ENCODE measurements around the gene WWOX.

Gene WWOX

GRCh38 chr16:78368121-78369102, 269.0 kb downstream of the WWOX start:
- no peak for DNase-seq

DNA sequence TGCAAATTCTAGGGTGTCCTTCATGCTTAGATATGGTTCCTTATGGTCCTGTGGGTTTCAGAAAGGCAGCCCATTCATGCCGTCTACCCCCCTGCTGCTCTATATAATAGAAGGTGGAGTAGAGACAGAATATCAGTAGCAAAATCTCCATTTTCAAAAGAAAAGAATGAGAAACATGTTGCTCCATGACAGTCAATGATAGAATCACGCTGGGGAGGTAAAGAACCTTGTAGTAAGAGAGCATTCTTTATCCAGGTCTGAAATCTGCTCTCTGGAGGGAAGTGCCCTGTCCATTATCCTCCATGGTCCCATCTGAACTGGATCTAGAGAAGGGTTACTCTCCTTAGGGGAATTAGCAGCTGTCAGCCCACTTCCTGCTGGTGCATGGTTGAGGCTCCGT, 272.8 kb downstream of the WWOX start:
- DNase-seq, result no peak

- DNase-seq, result no peak
Observed at GRCh38 chr16:78375055-78375679, 275.7 kb downstream of the WWOX start.

DNA sequence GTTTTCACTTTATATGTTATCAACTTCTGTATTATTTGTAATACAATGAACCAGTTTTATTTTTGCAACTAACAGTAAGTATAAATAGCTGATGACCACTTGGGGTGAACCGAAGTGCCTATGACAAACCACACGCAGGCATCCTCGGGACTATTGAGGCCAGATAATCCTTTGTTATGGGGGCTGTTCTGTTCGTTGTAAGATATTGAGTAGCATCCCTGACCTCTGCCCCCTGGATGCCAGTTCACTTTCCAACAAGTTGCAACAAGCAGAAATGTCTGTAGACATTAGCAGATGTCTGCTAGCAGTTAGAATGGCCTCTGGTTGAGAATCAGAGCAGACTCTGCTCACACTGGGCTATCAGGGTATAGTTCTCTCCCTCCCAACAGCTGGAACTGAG, 277.0 kb downstream of the WWOX start:
- no peak for DNase-seq

DNA sequence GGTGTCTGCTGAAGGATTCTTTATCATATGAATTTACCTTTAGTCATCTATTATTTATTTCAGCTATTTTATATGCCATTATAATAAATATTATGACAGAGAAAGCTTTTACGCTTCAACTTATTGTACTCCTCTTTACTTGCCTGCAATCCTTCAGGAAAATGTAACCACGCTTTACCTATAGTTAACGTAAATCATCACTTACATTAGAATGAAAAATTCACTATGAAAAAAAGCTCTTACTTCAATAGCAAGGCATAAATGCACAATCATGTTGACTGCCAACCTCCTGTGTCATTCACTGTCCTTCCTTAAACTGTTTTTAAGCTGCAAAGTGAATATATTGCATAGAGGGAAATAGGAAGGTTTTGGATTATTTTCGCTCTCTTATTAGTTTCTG, 277.9 kb downstream of the WWOX start:
- no peak for DNase-seq

DNA sequence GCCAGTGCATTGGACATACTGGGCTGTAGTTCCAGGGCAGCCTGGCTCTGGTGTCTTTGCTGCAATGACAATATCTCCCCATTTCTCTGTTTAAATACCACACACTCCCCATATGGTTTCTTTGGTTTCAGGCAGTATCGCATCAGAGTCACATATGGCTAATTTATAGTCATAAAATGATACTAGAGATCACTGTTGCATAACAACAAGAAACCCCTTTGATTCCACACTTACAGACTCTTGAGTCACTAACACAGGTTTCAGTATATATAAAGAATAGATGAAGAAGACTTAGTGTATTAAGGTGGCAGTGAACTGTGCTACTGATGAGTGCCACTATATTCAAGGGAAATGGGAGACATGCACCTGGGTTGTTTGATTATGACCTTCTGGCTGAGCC, 281.6 kb downstream of the WWOX start:
- DNase-seq, result no peak

- DNase-seq, result no peak
Observed at GRCh38 chr16:78383118-78383517, 283.7 kb downstream of the WWOX start.

DNA sequence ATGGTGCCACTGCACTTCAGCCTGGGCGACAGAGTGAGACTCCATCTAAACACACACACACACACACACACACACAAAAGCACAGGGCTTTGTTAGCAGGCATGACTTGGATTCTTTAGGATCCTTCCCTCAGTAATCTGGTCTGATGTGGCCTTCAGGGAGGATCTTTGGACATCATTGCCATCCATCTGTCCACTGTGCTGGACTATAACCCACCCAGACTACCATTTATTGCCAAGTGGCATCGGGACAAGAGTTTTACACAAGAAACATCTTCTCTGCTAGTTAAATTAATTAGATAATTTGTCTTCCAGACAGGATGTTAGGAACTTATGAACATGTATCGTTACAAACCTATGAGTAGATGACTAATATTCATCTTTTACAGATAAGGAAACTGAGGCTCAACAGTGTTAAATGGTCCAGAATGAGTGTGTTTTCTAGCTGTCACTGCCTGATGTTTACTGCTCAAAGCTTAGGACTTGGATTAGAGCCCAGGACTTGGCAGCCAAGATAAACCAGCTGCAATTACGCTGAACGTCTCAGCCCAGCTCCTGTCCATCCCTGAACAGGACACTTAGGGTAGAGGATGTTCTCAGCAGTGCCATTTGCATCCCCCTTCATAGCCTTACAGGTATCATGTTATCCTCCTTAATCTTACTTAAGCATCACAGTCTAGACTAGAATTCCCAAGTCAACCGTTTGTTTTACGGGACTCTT, 285.8 kb downstream of the WWOX start:
- DNase-seq, result no peak

DNA sequence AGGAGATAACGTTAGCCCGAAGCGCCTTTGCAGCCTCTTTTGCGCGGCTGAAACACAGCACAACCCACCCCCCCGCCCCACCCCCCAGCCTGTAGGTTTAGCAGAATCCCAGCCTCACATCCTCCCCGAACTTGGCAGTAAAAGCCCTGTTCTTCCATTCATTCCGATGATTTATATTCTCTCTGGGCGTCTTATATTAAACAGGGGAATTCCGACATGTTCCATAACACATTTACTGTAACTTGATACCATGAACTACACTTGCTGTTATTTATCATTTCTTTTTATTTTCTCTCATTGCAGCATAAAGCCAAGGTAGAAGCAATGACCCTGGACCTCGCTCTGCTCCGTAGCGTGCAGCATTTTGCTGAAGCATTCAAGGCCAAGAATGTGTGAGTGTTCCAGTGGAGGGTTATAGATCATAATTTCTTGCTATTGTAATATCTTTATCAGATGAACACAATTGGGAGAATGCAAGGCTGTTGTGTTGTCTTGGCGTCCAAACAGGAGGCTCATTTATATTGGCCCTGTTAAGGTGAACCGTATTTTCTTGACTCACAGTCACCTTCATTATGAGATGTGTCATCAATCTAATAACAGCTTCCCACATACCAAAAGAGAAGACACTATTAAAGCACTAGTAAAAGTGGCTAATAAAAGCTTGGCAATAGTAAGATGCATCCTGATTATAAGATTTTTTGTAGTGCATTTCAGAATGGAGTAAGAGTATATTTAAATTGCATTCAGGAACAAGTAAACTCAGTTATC, 287.3 kb downstream of the WWOX start:
- DNase-seq, result no peak

- no peak for DNase-seq
Observed at GRCh38 chr16:78389009-78389498, 289.6 kb downstream of the WWOX start.

DNA sequence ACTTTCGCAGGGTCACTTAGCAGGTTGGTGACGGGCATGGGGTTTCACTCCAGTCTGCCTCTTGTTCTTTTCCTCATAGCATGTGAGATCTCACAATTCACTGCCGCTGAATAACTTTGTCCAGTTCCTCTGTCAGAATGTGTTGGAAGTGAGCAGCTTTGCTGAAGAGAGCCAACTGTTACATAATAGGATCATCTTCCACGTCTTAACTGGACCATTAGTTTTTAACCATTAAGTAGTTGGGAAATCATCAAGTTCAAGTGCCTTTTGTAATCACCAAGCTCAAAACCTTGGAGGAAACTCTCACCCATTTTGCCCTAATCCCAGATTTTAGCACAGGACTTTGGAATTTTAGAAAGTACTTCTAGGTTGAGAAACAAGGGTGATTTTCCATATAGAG, 290.6 kb downstream of the WWOX start:
- no peak for DNase-seq

DNA sequence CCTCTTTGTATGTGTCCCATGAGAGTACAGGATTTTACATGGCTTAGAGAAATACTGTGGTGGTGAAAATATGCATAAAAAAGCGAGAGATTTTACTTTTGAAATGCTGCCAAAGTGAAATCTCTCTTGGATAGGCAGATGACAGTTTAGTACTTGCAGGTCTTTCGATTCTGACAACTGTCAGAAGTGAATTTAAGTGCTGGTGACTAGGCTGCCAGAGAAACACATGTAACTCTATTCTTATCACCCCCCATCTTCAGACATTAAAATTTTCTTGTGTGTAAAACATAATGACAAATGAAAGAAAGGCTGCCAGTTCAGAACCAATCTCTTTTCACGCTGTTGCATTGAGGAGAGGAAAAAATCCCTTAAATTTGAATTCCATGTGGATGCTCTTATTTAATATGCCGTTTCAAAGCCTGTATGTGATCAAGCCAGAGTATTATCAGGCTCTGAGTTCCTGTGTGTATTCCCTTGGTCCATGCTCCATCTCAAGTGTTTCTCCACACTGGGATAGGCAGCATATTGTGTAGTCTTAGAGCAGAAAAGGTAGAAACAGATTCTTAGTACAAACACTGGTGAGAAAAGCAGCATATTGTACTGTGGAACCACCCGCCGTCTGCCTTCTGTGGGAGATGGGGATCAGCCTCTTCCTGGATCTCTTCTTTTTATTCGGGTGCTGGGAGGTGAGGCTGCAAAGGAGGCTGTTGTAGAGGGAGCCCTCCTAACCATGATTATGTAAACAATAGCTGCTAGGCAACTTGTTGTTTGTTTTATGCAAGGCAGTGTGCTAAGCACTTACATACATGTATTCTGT, 291.3 kb downstream of the WWOX start:
- DNase-seq, result no peak

- DNase-seq, result no peak
Observed at GRCh38 chr16:78392585-78393195, 293.2 kb downstream of the WWOX start.

- no peak for DNase-seq
Observed at GRCh38 chr16:78395035-78395434, 295.6 kb downstream of the WWOX start.

- DNase-seq, result no peak
Observed at GRCh38 chr16:78396046-78396445, 296.6 kb downstream of the WWOX start.

DNA sequence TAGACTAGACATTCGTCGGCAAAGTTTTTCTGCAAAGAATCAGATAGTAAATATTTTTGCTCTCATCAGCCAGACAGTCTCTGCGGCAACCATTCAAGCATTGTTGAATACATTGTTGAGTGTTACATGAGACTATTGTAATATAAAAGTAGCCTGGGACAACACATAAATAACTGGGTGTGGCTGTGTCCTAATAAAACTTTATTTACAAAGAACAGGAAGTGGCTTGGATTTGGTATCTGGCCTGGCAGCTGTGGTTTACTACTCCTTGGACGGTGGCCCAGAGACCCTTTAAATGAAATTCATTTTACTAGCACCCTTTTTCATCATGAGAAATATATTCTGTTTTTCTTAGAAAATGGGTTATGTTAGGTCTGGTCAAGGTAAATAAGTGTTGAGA, 297.2 kb downstream of the WWOX start:
- DNase-seq, result no peak

GRCh38 chr16:78399384-78399783, 299.9 kb downstream of the WWOX start:
- DNase-seq, result no peak

DNA sequence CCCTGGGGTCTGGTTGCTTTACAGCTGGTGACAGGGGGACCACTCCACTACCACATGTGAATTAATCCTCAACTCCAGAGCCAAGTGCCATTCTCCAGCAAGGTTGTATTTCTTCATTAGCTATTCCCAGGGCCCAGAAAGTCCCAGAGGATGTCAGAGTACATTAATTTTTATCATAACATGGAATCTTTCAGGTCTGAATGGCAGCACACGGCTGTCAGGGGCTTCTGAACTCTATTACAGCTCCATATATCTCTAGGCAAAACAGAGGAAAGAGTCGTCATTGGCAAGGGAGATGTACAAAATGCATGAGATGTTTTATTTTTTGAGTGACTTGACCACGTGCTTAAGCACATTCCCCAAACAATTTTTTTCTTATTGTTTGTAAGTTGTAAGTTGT, 303.4 kb downstream of the WWOX start:
- DNase-seq, result no peak

DNA sequence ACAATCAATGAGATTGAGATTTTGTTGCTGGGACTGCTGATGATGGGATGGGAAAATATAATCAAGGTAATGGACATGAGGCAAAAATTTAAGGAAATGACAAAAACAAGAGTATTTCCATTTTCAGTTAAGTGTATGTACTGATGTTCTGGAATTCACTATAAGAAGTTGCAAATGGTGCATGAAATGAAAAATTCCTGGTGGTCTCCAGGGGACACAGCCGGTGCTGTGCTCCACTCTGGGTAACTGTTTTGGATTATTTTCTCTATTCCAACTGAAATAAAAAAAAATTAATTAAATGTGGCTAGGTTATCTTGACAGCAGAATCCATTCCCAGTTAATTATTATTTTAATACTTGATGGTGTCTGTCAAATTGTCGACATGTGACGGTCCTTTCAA, 305.6 kb downstream of the WWOX start:
- DNase-seq, result no peak

DNA sequence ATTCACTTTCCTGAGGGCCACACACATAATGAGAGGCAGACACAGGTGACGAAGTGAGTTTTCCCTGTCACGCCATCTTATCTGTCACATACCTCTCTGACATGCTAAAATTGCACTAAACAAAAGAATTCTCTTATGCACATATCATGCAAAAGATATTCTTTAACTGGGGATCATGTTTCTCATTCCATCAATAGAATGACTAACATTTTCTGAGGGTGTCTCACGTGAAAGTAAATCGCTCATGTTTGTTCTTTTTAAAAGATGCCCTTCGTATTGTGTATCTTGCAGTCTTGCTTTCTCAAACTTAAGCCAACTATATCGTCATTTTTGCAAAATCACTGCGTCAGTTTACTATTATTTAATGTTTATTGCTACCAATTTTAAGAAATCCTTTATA, 306.4 kb downstream of the WWOX start:
- no peak for DNase-seq

GRCh38 chr16:78407191-78407590, 307.7 kb downstream of the WWOX start:
- no peak for DNase-seq
